H1 (cell line): ENCODE data around the gene SEMA3D.

Source experiments
- CBX5 ChIP-seq: fragments of 300-800, 300-1000 bp; sonication (generic); IDR thresholded peaks from 2 replicates; pipeline ENCODE4 v1.7.1; 2016; ENCODE audit warnings: antibody characterized with exemption, low read length, low read depth
- CHD1 ChIP-seq: IDR thresholded peaks from 2 replicates; pipeline ENCODE4 v1.6.1; 2012; ENCODE audit warnings: low read depth, low read length, improper control_type of control experiment
- CTCF ChIP-seq, 3 experiments: IDR thresholded peaks; 1 replicate in 2 of 3; 2 replicates in 1 of 3; pipeline versions ENCODE4 v1.5.1 to v1.6.1; 2011; ENCODE audit warnings: low read length in 3 of 3, mild to moderate bottlenecking in 3 of 3, inconsistent platforms in 2 of 3, low read depth in 1 of 3, moderate library complexity in 1 of 3; ENCODE audit not compliant: insufficient read depth in 1 of 3; ENCODE audit errors: control extremely low read depth in 1 of 3
- MAFK ChIP-seq: IDR thresholded peaks from 2 replicates; pipeline ENCODE4 v1.6.1; 2012; ENCODE audit warnings: low read depth, mild to moderate bottlenecking, improper control_type of control experiment, low read length
- POLR2A ChIP-seq, 2 experiments: IDR thresholded peaks; 1 replicate in 1 of 2; 2 replicates in 1 of 2; pipeline ENCODE4 v1.6.1; 2011; ENCODE audit warnings: low read depth in 2 of 2, low read length in 2 of 2, mild to moderate bottlenecking in 2 of 2; ENCODE audit errors: control extremely low read depth in 1 of 2
- SUZ12 ChIP-seq: fragments of 200-600 bp; sonication (generic); IDR thresholded peaks from 2 replicates; pipeline ENCODE4 v1.6.1; 2012; ENCODE audit warnings: mild to moderate bottlenecking, inconsistent platforms, low read length, moderate library complexity, mixed read lengths
- TEAD4 ChIP-seq: IDR thresholded peaks from 2 replicates; pipeline ENCODE4 v1.6.1; 2012; ENCODE audit warnings: low read depth, low read length, inconsistent platforms, mixed read lengths
- ZNF274 ChIP-seq: IDR thresholded peaks from 2 replicates; pipeline ENCODE4 v1.7.0; 2012; ENCODE audit warnings: low read length, borderline replicate concordance; ENCODE audit errors: extremely low read depth

GRCh38 chr7:85004402-85004801 lies 182.5 kb downstream of the SEMA3D start:
- TF ChIP-seq MAFK: no peak
- no peak for TF ChIP-seq ZNF274
- TF ChIP-seq CBX5: no peak
- no peak for TF ChIP-seq CTCF (IDR thresholded peaks at IDR 0.05; ENCODE audit: control extremely low read depth in 1 of 3, insufficient read depth in 1 of 3, low read depth in 1 of 3, low read length in 3 of 3)
- no peak for TF ChIP-seq POLR2A (IDR thresholded peaks at IDR 0.05; ENCODE audit: control extremely low read depth in 1 of 2, low read depth in 2 of 2, low read length in 2 of 2)
- no peak for TF ChIP-seq TEAD4
- no peak for TF ChIP-seq SUZ12
- TF ChIP-seq CHD1: no peak
